Activated T-cell treated with anti-CD3 and anti-CD28 coated beads for 1 hour (primary cell): ENCODE results near the gene RBM47.
"Not testable (repeated sequence)": the region's sequence is repeated elsewhere in the genome, so short reads cannot be mapped to it uniquely, and the experiment has no call there.

Experiments used
- DNase-seq: peaks from one replicate; pipeline ENCODE4 v3.0.0-alpha.2; 2020; ENCODE audit warnings: low read depth

RBM47 gene

DNA sequence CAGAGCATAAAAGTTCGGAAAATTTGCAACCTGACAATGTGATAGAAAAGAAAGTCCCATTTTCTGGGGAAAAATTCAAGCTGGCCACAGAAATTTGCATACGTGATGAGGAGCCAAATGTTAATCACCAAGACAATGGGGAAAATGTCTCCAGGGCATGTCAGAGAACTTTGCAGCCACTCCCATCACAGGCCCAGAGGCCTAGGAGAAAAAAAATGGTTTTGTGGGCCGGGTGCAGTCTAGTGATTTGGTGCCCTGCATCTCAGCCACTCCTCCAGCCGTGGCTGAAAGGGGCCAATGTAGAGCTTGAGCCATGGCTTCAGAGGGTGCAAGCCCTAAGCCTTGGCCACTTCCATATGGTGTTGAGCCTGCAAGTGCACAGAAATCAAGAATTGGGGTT is 223.3 kb downstream of the RBM47 start:
- DNase-seq = no peak

DNA sequence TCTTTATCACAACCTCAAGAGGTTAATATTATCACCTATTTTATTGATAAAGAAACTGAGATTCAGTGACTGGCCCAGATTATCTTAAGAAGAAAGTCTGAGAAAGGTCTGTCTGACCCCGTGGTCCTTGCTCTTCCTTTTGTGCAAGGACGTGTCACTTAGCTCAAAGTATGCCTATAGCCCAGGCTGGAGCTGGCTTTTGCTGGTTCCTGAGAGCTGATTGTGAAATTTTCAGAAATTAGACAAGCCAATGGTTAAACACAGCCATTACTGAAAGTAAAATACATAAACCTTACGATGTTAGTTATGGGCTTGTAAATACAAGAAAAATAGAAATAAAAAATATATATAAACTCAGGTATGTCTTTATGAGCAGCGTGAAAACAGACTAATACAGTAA is 224.5 kb downstream of the RBM47 start:
- no peak for DNase-seq

DNA sequence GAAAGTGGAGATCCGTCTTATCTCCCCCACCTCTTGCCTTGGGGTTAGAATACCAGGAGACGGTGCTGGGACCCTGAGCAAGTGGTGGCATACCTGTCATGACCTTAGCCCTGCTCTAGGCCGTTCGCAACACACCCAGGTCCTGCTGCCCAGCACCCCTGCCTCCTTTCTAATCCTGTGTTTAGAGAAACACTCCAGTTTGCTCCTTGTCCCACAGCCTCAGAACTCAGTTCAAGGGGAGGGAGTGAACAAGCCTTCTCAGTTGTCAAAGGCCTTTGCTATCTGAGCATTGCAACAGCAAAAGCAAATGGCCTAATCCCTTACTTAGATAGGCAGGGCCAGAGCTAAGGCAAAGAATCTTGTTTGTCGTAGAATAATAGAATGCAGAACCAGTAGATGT is 226.6 kb downstream of the RBM47 start:
- no peak for DNase-seq

DNA sequence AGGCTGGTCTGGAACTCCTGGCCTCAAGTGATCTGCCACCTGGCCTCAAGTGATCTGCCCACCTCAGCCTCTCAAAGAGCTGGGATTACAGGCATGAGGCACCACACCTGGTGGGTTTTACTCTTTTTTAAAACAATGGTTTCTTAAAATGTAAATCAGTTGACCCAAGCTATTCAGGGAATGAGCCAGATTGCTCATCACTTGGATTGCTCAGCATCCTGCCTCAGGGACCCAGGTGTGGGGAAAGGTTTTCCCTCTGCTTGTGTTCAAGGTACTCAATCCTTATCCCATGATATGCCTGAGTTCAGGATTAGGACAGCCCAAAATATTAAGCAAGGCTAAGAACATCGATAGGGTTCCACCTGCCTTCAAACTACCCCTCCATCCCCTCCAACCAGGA is 227.1 kb downstream of the RBM47 start:
- no peak for DNase-seq

DNA sequence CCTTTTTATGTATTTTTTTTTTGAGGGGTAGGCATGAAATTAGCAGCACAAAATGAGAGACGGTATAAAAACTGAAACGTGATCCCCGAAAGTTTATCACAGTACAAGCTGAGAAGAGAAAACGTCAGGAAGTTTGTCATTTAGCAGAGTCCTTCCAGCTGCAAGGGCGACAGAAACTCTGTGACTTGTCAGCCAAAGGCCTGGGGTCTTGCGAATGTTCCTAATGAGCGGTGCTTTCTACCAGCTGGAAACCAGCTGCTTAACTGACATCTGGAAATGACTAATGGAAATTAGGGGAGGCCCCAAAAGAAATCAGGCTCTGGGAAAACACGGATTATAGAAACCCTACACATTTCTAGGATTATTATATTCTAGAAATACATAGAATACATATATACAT is 228.0 kb downstream of the RBM47 start:
- DNase-seq = no peak

DNA sequence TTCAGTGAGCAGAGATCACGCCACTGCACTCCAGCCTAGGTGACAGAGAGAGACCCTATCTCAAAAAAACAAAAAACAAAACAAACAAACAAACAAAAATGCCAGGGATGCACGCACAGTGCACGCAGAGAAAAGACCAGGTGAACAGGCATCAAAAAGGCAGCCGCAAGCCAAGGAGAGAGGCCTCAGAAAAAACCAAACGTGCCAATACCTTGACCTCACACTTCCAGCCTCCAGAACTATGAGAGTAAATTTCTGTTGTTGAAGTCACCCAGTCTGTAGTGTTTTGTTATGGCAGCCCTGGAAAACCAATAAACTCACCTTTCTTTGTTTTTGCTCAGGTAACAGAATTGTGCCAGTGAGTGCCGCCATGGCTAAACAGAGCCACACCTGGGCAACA is 228.6 kb downstream of the RBM47 start:
- DNase-seq = no peak

DNA sequence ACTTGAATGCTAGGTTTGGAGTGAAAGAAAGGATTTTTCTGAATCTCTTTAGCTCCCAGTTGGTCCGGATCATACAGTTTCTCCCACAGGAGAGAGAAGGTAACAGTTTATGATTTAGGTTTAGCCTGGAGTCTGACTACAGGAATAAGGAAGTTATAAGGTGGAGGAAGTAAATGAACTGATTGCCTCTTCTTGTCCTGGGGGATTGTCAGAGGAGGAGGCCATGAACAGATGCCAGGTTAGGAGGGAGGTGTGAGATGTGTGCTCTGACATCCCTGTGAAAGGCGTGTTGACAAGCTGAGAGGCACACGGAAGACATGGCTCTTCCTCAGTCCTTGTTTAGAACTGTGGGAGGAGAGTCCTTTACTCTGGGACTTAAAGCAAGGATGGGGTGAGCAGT is 230.1 kb downstream of the RBM47 start:
- no peak for DNase-seq

DNA sequence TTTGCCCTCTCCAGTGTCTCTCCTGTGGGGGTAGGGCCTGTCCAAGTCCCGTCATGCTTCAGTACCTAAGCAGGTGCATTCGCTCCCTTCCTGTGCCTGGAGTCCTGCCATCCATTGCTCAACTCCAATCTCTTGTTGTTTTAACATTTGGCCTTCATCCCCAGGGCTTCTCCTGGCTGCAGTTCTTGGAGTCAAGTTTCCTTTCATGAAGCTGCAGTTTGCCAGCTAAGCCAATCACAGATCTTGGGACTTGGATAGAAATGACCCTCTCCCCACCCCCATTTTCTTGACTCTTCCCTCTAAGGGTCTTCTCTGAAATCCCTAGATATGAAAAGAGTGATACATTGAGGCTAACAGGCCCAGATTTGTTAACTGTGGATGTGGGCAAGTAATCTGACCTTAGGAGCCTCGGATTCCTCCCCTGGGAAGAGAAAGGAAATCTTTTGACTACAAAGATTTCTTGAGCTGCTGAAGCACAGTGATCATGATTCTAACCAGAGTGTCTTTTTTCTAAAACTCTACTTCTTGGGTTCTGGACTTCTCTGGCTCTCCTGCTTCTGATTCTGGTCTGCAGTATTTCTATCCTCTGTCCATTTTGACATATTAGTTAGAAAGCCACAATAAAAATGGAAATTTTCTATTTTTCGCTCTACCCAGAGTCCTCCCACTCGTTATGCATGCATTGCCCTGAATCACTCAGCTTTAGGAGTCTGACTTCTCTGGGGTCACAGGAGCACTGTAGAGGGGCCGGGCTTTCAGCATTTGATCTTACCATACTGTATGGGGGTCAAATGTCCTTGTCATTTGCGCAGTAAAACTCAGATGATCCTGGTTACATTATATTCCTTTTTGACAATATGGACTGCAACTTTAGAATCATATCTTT is 233.5 kb downstream of the RBM47 start:
- no peak for DNase-seq

DNA sequence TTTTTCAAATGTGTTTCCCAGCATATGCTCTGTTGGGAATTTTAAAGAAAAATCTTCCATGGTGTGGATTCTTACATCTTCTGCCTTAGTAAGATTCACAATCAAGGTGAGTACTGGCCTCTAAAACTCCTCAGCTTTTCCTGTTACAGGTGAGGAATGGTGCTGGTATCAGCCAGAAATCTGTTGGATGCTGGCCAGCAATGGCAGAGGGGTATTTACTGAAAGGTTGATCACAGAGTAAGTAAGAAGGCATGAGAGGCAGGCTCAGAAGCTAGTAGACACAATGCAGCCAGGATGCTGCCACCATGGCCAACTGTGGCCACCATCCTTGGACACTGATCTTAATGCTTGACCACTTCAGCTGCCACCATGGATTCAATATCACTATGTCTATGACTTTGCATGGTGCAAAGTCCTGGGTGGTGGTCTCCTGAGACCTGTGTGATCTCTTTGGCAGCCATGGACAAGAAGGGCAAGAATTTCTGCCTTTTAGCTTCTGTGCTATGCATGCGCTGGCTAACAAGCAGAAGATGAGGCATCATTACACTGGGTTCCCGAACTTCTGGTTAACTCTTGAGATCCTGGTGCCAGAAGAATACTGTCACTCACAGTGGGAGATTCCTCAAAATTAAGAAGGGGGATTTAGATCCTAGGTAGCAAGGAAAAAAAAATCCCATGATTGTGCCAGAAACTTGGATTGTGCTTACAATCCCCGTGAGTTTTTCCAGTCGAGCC is 234.3 kb downstream of the RBM47 start:
- no peak for DNase-seq

DNA sequence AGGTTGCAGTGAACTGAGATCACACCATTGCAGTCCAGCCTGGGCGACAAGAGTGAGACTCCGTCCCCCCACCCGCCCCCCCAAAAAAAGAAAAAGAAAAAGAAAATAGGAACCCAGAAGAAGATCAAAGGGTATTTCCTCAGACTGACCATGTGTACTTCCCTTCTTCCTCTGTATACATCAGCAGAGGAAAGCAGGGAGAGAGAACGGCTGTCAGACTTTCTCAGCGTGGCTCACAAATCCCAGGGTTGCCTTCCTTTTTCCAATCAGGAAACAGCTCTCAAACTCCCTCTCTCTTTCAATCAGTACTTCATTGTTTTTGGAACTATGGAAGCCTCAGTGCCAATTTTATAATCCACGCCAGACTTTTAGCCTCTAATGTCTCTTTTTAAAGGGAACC is 235.4 kb downstream of the RBM47 start:
- no peak for DNase-seq

DNA sequence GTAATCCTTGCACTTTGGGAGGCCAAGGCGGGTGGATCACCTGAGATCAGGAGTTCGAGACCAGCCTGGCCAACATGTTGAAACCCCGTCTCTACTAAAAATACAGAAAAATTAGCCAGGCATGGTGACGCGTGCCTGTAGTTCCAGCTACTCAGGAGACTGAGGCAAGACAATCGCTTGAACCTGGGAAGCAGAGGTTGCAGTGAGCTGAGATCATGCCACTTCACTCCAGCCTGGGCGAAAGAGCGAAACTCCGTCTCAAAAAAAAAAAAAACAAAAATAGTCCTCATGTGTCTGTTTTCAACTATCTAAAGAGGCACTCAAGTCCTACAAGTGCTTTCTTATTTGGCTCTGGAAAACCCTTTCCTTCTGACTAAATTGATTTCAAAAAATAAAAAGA is 237.4 kb downstream of the RBM47 start:
- DNase-seq = not testable (repeated sequence)

DNA sequence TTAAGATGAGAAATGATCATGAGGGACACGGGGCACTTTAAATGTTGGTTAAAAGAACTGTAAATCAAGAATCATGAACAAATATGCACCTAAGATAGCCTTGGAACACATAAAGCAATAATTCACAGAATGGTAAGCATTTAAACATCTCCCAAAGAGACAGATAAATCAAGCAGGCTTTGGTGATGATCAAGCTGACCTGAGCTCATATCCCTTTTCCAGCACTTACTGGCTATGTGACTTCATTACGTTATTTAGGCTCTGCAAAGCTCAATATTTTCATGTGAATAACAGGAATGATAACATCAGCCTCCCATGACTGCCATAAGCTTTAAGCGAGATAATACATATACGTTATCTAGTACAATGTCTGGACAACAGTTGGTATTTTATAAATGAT is 239.7 kb downstream of the RBM47 start:
- no peak for DNase-seq

DNA sequence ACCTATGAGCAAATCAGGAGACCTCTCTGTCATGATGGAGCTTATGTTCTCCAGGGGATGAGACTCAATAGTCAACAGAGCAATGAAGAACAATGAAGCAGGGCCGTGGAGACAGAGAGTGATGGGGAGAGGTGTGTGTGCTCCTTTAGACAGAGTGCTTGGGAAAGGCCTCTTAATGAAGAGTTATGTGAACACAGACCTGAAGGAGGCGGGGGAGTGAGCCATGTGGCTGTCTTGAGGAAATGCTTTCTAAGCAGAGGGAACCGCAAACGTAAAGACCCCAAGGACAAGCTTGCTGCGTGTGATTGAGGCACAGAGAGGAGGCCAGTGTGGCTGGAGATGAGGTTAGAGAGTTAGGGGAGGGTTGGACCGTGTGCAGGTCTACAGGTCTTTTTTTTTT is 241.4 kb downstream of the RBM47 start:
- no peak for DNase-seq

DNA sequence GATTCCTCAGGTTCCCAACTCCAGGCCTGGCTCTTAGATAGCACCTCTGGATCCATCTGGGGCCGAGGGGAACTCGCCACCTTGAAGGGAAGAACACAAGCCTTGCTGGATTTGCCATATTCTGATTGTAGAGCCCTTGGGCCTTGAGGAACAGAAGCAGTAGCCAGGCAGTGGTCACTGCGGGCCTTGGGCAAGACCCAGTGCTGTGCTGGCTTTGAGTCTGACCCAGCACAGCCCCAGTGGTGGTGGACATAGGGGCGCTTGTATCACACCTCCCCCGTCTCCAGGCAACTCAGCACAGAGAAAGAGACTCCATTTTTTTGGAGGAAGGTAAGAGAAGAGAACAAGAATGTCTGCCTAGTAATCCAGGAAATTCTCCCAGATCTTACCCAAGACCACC is 249.0 kb downstream of the RBM47 start:
- DNase-seq = no peak

DNA sequence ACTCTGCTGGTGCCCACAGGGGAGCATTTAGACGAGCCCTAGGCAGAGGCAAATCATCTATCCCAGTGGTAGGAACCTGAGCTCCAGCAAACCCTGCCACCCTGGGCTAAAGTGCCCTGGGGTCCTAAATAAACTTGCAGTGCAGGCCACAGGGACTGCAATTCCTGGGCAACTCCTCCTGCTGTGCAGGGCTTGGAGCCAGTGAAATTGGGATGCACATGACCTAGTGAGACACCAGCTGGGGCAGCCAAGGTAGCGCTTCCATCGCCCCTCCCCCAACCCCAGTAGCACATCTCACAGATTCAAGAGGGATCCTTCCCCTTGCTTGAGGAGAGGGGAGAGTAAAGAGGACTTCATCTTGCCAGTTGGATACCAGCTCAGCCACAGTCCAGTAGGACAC is 250.4 kb downstream of the RBM47 start:
- DNase-seq = no peak

DNA sequence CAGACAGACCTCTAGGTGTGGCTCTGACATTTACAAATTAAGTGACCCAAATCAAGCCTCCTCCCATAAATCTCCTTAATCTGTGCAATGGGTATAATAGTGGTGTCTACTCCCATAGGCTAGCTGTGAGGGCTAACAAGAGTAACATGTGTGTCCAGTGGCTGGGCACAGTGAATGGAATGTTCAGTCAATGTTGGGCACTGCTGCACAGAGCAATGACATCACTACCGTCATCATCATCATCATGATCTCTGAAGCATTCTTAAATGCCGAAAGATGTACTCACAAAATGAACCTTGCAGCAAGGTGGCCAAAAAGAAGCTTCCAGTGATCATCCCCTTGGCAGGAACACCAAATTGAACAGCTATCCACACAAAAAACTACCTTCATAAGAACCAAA is 251.0 kb downstream of the RBM47 start:
- DNase-seq = no peak

DNA sequence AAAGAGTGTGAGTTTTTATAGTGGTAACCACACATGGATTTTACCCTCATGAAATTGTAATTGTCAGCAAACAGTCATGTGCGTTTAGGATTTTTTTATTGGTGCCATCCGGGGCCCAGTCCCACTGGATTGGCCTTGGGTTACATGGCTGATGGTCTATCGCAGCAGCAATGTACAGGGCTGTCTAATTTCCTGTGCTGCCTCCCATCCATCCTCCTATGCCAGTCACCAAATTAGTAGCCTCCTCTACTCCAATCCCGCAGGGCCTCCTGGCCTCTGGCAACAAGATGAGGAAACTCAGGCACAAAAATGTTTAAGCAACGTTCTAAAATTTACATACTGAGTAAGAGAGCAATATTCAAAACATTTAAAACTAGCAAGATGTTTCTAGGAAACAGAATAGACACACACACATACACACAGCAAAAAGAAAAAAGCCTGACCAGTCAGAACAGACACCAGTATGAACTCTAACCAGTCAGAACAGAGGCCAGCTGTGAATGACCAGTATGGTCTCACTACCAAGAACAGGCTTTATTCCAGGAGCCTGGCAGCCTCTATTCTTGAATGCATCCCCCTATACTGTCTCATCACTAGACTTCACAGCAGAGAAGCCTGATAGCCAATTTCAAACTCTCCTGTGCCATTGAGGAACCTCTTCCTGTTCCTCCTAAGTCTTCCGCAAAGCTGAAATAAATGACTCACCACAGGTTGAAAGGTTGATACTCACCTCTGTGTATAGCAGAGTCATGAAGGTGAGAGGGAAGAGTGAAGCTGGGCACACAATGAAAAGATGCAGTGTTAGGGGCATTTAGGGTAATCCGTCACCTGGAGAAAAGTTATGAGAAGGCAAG is 251.9 kb downstream of the RBM47 start:
- DNase-seq = no peak

DNA sequence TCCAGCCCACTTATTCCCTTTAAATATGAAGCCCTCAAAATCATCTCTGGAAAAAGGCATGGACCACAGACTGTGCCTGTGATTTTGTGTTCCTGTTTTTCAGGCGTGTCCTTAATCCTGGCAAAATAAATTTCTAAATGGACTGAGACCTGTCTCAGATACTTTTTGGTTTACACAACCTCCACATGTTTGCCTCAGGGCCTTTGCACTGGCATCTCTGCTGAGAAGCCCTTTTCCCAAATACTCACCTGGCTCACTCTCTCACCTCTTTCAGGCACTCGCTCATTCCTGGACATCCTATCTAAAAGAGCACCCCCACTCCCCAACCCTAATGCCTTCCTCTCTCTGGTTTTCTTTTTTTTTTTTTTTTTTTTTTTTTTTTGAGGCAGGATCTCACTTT is 254.0 kb downstream of the RBM47 start:
- no peak for DNase-seq

DNA sequence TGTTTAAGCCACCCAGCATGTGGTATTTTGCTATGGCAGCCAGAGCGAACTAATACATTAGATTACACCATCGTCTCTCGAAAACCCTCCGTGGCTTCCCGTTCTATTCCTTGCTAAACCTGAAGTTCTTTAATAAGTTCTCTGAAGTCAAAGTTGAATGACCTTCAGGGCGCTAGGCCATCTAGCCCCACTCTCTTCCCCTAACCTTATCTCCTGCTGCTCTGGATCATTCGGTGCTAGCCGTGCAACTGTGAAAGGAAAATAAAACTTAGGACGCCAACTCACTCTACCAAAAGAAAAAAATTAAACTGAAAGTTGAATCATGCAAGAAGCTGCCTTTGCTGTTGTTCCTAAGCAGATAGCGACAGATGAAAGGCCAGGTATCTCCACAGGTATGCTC is 254.6 kb downstream of the RBM47 start:
- DNase-seq = no peak

DNA sequence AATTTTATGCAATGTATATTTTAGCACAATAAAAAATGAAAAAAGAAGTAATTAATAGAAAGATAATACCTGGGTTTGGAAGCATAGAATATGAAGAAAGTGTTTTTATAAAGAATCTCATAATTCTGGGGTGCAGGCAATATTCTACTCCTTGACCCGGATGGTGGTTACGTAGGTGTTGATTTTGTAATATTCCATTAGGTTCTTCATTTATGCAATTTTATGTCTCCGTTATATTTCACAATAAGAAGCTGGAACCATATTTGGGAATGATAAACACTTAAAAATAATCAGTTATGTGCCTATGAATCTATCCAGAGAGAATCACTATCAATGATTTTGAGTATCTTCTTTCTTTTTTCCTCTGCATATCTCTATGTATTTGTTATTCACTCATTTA is 256.0 kb downstream of the RBM47 start:
- DNase-seq = no peak
